Mammary epithelial cell (primary cell): ENCODE data around the gene PLPP3.

Experiments
- EZH2 ChIP-seq: IDR thresholded peaks from 2 replicates; pipeline ENCODE4 v1.6.1; 2012; ENCODE audit warnings: low read length, inconsistent platforms, borderline replicate concordance
- TF ChIP-seq, protein P1 (sequence below), 2 donors: IDR thresholded peaks in 1 of 2; conservative IDR thresholded peaks in 1 of 2; 2 replicates each; pipeline ENCODE4 v1.5.1; 2011 to 2012; ENCODE audit warnings: inconsistent platforms in 2 of 2, low read length in 2 of 2, mild to moderate bottlenecking in 2 of 2, control low read depth in 1 of 2, low read depth in 1 of 2; ENCODE audit not compliant: insufficient read depth in 1 of 2; ENCODE audit errors: extremely low read depth in 1 of 2

DNA sequence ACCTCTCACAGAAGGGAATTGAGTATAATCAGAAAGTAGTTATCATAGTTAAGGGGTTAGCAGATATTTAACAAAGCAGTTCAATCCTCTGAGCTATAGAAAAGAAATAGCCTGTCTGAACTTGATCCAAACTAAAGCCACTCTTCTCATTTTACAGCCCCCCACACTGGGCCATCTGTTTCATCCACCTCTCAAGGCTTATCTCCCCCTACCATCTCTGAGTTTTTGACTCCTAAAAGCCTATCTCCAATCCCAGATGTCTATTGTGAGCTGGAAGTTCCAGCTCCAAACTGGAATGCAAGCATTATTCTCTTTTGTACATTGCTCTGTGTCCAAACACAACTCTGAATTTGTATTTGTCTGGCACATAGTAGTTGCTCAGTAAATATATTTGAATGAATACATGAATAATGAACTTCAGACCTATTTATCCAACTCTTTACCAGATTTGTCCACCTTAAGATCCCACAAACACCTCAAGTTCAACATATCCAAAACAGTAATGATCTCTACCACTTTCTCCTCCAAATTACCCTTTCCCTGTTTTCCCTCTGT lies 98.1 kb downstream of the PLPP3 start:
- TF ChIP-seq, protein P1, sequence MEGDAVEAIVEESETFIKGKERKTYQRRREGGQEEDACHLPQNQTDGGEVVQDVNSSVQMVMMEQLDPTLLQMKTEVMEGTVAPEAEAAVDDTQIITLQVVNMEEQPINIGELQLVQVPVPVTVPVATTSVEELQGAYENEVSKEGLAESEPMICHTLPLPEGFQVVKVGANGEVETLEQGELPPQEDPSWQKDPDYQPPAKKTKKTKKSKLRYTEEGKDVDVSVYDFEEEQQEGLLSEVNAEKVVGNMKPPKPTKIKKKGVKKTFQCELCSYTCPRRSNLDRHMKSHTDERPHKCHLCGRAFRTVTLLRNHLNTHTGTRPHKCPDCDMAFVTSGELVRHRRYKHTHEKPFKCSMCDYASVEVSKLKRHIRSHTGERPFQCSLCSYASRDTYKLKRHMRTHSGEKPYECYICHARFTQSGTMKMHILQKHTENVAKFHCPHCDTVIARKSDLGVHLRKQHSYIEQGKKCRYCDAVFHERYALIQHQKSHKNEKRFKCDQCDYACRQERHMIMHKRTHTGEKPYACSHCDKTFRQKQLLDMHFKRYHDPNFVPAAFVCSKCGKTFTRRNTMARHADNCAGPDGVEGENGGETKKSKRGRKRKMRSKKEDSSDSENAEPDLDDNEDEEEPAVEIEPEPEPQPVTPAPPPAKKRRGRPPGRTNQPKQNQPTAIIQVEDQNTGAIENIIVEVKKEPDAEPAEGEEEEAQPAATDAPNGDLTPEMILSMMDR (conservative IDR thresholded peaks at IDR 0.05 in 1 of 2, IDR thresholded peaks at IDR 0.05 in 1 of 2; ENCODE audit: extremely low read depth in 1 of 2, insufficient read depth in 1 of 2, low read depth in 1 of 2, low read length in 2 of 2) = no peak
- no peak for TF ChIP-seq EZH2
